GM23338 (cell line): ENCODE data around the gene SMAP2. TPM values are rescaled to one million over a fixed set of nuclear protein-coding genes. Genes with fewer than 3 reads are reported as not detected.

Experiments
- ATAC-seq: fragments of 200-7000 bp; cut with Tn5 transposase; 3 replicates; pipeline ENCODE4 v1.9.1; 2020
- DNase-seq: peaks from one replicate; pipeline ENCODE4 v3.0.0-alpha.2; 2015; ENCODE audit warnings: low spot score
- H2AFZ ChIP-seq: fragments of 200-600 bp; sonication (generic); 2 replicates; pipeline ENCODE4 v1.8.0; 2016; ENCODE audit warnings: antibody characterized with exemption, mild to moderate bottlenecking, moderate library complexity
- H3F3A ChIP-seq: fragments of 200-600 bp; sonication (generic); replicated peaks from 2 replicates; pipeline ENCODE4 v1.8.0; 2017; ENCODE audit warnings: antibody characterized with exemption, mixed run types, low read depth
- H3K27ac ChIP-seq: fragments of 200-600 bp; sonication (generic); 2 replicates; pipeline ENCODE4 v1.6.1; 2016; ENCODE audit warnings: low read depth
- H3K27me3 ChIP-seq: fragments of 200-600 bp; sonication (generic); 2 replicates; pipeline ENCODE4 v1.8.0; 2016; ENCODE audit warnings: mild to moderate bottlenecking, mixed run types, moderate library complexity; ENCODE audit not compliant: insufficient read depth
- H3K36me3 ChIP-seq: fragments of 200-600 bp; sonication (generic); 2 replicates; pipeline ENCODE4 v1.8.0; 2016; ENCODE audit warnings: mild to moderate bottlenecking; ENCODE audit not compliant: insufficient read depth
- H3K4me1 ChIP-seq: fragments of 200-600 bp; sonication (generic); 2 replicates; pipeline ENCODE4 v1.8.0; 2016; ENCODE audit warnings: mild to moderate bottlenecking, moderate library complexity; ENCODE audit not compliant: insufficient read depth
- H3K4me2 ChIP-seq: fragments of 200-600 bp; sonication (generic); 2 replicates; pipeline ENCODE4 v1.7.1; 2017; ENCODE audit warnings: mixed run types
- H3K4me3 ChIP-seq: fragments of 200-600 bp; sonication (generic); 2 replicates; pipeline ENCODE4 v1.6.1; 2016; ENCODE audit warnings: mixed run types
- H3K79me2 ChIP-seq: fragments of 200-600 bp; sonication (generic); replicated peaks from 2 replicates; pipeline ENCODE4 v1.8.0; 2017; ENCODE audit warnings: mild to moderate bottlenecking; ENCODE audit not compliant: insufficient read depth
- H3K9me2 ChIP-seq: fragments of 200-600 bp; sonication (generic); 2 replicates; pipeline ENCODE4 v1.8.0; 2017; ENCODE audit not compliant: insufficient read depth
- H4K20me1 ChIP-seq: fragments of 200-600 bp; sonication (generic); replicated peaks from 2 replicates; pipeline ENCODE4 v1.8.0; 2017; ENCODE audit warnings: mild to moderate bottlenecking; ENCODE audit not compliant: insufficient read depth
- H3K27ac Mint-ChIP-seq: 2 replicates; pipeline ENCODE4 v1.8.0; 2020; ENCODE audit warnings: inconsistent platforms, mild to moderate bottlenecking, moderate library complexity, mixed read lengths
- H3K27me3 Mint-ChIP-seq: 3 replicates; pipeline ENCODE4 v1.8.0; 2022; ENCODE audit warnings: low read depth, mild to moderate bottlenecking, moderate library complexity, mixed read lengths, inconsistent platforms; ENCODE audit not compliant: insufficient read depth, poor library complexity
- H3K36me3 Mint-ChIP-seq: 3 replicates; pipeline ENCODE4 v1.8.0; 2021; ENCODE audit warnings: low read depth, mild to moderate bottlenecking, inconsistent platforms, moderate library complexity, mixed read lengths
- H3K4me1 Mint-ChIP-seq: 3 replicates; pipeline ENCODE4 v1.8.0; 2020; ENCODE audit warnings: mild to moderate bottlenecking, inconsistent platforms, mixed read lengths
- H3K4me3 Mint-ChIP-seq: 3 replicates; pipeline ENCODE4 v1.8.0; 2021; ENCODE audit warnings: moderate library complexity, mild to moderate bottlenecking, inconsistent platforms, mixed read lengths
- H3K9me3 Mint-ChIP-seq: 3 replicates; pipeline ENCODE4 v1.8.0; 2020; ENCODE audit warnings: moderate library complexity, mild to moderate bottlenecking, inconsistent platforms, mixed read lengths
- CREB1 ChIP-seq: fragments of 250-450 bp; sonication (Bioruptor Pico); IDR thresholded peaks from 2 replicates; pipeline ENCODE4 v1.5.0; 2020; ENCODE audit warnings: low read depth, mild to moderate bottlenecking, moderate library complexity
- JUNB ChIP-seq: IDR thresholded peaks from one replicate; pipeline ENCODE4 v1.6.1; 2016; ENCODE audit warnings: antibody characterized with exemption; ENCODE audit not compliant: unreplicated experiment
- POLR2AphosphoS5 ChIP-seq: IDR thresholded peaks from 2 replicates; pipeline ENCODE4 v1.6.1; 2016; ENCODE audit warnings: antibody characterized with exemption, low read depth
- ZNF114 ChIP-seq: fragments of 250-450 bp; sonication (Bioruptor Pico); IDR thresholded peaks from 2 replicates; pipeline ENCODE4 v1.5.0; 2020; ENCODE audit warnings: mild to moderate bottlenecking, moderate library complexity
- ZNF462 ChIP-seq: fragments of 250-450 bp; sonication (Bioruptor Pico); IDR thresholded peaks from 2 replicates; pipeline ENCODE4 v1.5.0; 2020; ENCODE audit warnings: mild to moderate bottlenecking, moderate library complexity
- polyA plus RNA-seq: library from polyadenylated mRNA; unstranded; fragments of >200 nt; fragmentation: Nextera tagmentation; extraction: Ambion mirVana; gene quantifications from 2 replicates; pipeline ENCODE4 v1.2.1, GENCODE V29; 2016
- total RNA-seq: library from RNA; depleted of rRNA; stranded (reverse); fragments of >200 nt; shearing (Covaris generic); gene quantifications from 2 replicates; pipeline ENCODE4 v1.2.3, GENCODE V29; 2014
- TF ChIP-seq, protein P1 (sequence below): IDR thresholded peaks from one replicate; pipeline ENCODE4 v1.6.1; 2018; ENCODE audit warnings: antibody characterized with exemption; ENCODE audit not compliant: unreplicated experiment

SMAP2 gene
- total and polyA plus RNA-seq, 2 experiments from 2014 or later = 2.9 to 4.8 TPM

DNA sequence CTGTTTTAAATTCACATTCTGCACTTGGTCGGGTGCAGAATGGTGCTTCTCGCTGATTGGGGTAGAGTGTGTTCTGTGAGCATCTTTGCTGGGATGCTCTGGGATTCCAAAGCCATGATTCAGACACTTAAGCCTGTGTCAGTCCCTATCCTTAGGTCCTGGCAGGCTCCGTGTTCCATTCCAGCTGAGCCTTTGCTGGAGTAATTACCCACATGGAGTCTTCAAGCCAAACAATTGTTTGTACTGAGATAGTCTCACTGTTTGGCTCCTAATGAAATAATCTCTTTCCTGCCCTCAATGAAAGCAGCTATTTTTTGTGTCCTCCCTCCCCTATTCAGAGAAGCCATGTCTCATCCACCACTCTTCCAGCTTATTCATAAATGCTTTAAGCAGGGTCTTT lies 18.7 kb downstream of the SMAP2 start (continued):
- TF ChIP-seq ZNF462 (CRISPR knock-in tag) = no peak

- H3K27me3 ChIP-seq = no peaks in the 10 kb centered on the region
- ATAC-seq (no peak), DNase-seq (no peak)
- no peaks in the 10 kb centered on the region for H3K36me3 ChIP-seq
- H3K9me2 ChIP-seq = no peaks in the 10 kb centered on the region
- H3K4me2 ChIP-seq = no peak overlapping the region
- 0 out of 2 replicates have a peak, but pooled peaks cover 3% of the 10 kb centered on the region for H4K20me1 ChIP-seq
- H3K4me3 Mint-ChIP-seq = no peak overlapping the region
- no peak overlapping the region for H3K4me3 ChIP-seq
- no peaks in the 10 kb centered on the region for H3K27me3 Mint-ChIP-seq
- no peak overlapping the region for H2AFZ ChIP-seq
- H3K79me2 ChIP-seq = no peaks in the 10 kb centered on the region
- no peaks in the 10 kb centered on the region for H3K9me3 Mint-ChIP-seq
- no peaks in the 10 kb centered on the region for H3K4me1 ChIP-seq
- H3K36me3 Mint-ChIP-seq = no peaks in the 10 kb centered on the region
- no peak overlapping the region for H3K27ac ChIP-seq
- no peak overlapping the region for H3K27ac Mint-ChIP-seq
- H3F3A ChIP-seq = no peaks in the 10 kb centered on the region
- peaks cover 4% of the 10 kb centered on the region; the same call in 2 of the 3 replicates for H3K4me1 Mint-ChIP-seq
- no peak for TF ChIP-seq ZNF462 (CRISPR knock-in tag)
- no peak for TF ChIP-seq JUNB
- no peak for TF ChIP-seq POLR2AphosphoS5
- no peak for TF ChIP-seq ZNF114 (CRISPR knock-in tag)
- TF ChIP-seq, protein P1, sequence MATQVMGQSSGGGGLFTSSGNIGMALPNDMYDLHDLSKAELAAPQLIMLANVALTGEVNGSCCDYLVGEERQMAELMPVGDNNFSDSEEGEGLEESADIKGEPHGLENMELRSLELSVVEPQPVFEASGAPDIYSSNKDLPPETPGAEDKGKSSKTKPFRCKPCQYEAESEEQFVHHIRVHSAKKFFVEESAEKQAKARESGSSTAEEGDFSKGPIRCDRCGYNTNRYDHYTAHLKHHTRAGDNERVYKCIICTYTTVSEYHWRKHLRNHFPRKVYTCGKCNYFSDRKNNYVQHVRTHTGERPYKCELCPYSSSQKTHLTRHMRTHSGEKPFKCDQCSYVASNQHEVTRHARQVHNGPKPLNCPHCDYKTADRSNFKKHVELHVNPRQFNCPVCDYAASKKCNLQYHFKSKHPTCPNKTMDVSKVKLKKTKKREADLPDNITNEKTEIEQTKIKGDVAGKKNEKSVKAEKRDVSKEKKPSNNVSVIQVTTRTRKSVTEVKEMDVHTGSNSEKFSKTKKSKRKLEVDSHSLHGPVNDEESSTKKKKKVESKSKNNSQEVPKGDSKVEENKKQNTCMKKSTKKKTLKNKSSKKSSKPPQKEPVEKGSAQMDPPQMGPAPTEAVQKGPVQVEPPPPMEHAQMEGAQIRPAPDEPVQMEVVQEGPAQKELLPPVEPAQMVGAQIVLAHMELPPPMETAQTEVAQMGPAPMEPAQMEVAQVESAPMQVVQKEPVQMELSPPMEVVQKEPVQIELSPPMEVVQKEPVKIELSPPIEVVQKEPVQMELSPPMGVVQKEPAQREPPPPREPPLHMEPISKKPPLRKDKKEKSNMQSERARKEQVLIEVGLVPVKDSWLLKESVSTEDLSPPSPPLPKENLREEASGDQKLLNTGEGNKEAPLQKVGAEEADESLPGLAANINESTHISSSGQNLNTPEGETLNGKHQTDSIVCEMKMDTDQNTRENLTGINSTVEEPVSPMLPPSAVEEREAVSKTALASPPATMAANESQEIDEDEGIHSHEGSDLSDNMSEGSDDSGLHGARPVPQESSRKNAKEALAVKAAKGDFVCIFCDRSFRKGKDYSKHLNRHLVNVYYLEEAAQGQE = no peak
- TF ChIP-seq CREB1 (CRISPR knock-in tag) = no peak
Observed at GRCh38 chr1:40393173-40393572, 19.6 kb downstream of the SMAP2 start.
